Activated CD8-positive, alpha-beta T cell treated with anti-CD3 and anti-CD28 coated beads for 36 hours (primary cell): ENCODE results near the gene DLGAP1. TPM values are rescaled to one million over a fixed set of nuclear protein-coding genes. Genes with fewer than 3 reads are reported as not detected.

ENCODE experiments used
- ATAC-seq: fragments of 200-7000 bp; cut with Tn5 transposase; one replicate; pipeline ENCODE4 v1.10.0; 2021; ENCODE audit warnings: mild to moderate bottlenecking, moderate library complexity
- CTCF ChIA-PET: fragments of 350-600 bp; sonication (Branson Sonifier 250); formaldehyde crosslinking; loops from one replicate; lab custom pipeline; 2021; ENCODE audit warnings: antibody characterized with exemption; lab: Charles Lee
- POLR2A ChIA-PET: fragments of 350-600 bp; sonication (Branson Sonifier 250); formaldehyde crosslinking; loops from one replicate; lab custom pipeline; 2021; ENCODE audit warnings: antibody characterized with exemption; lab: Charles Lee
- DNase-seq: peaks from one replicate; pipeline ENCODE4 v3.0.0-alpha.2; 2020
- H3K27ac Mint-ChIP-seq: one replicate; pipeline ENCODE4 v1.8.0; 2021; ENCODE audit warnings: mild to moderate bottlenecking, mixed read lengths
- H3K27me3 Mint-ChIP-seq: one replicate; pipeline ENCODE4 v1.8.0; 2021; ENCODE audit warnings: mixed read lengths
- H3K36me3 Mint-ChIP-seq: one replicate; pipeline ENCODE4 v1.8.0; 2021; ENCODE audit warnings: low read depth, mixed read lengths
- H3K4me1 Mint-ChIP-seq: one replicate; pipeline ENCODE4 v1.8.0; 2021; ENCODE audit warnings: low read depth, mixed read lengths
- H3K4me3 Mint-ChIP-seq: one replicate; pipeline ENCODE4 v1.8.0; 2021; ENCODE audit warnings: mild to moderate bottlenecking, moderate library complexity, mixed read lengths
- H3K9me3 Mint-ChIP-seq: one replicate; pipeline ENCODE4 v1.8.0; 2021; ENCODE audit warnings: mixed read lengths
- intact Hi-C: fragments of 100-400 bp; cut with micrococcal nuclease; formaldehyde crosslinking; loops from one replicate; pipeline ENCODE4 v1.10.0; 2022
- total RNA-seq, 2 experiments: library from RNA; stranded (reverse); gene quantifications; one replicate each; pipeline ENCODE4 v1.2.3, GENCODE V29; 2021
- TF ChIP-seq, protein P1 (sequence below): fragments of 200-600 bp; IDR thresholded peaks from one replicate; pipeline ENCODE4 v1.8.0; 2022; ENCODE audit warnings: antibody characterized with exemption, mild to moderate bottlenecking

Gene DLGAP1
- total RNA-seq, 2 experiments from 2014 or later, result not detected

DNA sequence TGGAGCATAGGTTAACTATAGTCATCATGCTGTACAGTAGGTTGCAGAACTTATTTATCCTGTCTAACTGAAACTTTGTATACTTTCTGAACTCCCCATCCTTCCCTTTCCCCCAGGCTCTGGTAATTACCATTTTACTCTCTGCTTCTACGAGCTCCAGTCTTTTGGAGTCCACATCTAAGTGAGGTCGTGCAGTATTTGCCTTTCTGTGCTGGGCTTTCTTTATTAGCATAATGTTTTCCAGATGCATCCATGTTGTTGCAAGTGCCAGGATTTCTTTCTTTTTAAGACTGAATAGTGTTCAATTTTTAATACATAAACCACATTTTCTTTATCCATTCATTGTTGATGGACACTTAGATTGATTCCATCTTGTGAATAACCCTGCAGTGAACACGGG is 541.0 kb downstream of the DLGAP1 start:
- ChIA-PET CTCF (interaction anchor here (1.3 kb wide), 1 partner anchor 8 kb away, joined by 3 read pairs; no protein-coding TSS in a partner anchor), POLR2A (no interaction called here)
- H3K9me3 Mint-ChIP-seq, result no peaks in the 10 kb centered on the region
- no peak for ATAC-seq
- intact Hi-C loops, result no loop called here
- DNase-seq, result no peak
- H3K27ac Mint-ChIP-seq, result no peak overlapping the region
- TF ChIP-seq, protein P1, sequence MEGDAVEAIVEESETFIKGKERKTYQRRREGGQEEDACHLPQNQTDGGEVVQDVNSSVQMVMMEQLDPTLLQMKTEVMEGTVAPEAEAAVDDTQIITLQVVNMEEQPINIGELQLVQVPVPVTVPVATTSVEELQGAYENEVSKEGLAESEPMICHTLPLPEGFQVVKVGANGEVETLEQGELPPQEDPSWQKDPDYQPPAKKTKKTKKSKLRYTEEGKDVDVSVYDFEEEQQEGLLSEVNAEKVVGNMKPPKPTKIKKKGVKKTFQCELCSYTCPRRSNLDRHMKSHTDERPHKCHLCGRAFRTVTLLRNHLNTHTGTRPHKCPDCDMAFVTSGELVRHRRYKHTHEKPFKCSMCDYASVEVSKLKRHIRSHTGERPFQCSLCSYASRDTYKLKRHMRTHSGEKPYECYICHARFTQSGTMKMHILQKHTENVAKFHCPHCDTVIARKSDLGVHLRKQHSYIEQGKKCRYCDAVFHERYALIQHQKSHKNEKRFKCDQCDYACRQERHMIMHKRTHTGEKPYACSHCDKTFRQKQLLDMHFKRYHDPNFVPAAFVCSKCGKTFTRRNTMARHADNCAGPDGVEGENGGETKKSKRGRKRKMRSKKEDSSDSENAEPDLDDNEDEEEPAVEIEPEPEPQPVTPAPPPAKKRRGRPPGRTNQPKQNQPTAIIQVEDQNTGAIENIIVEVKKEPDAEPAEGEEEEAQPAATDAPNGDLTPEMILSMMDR, result no peak
- no peak overlapping the region for H3K4me3 Mint-ChIP-seq
- H3K4me1 Mint-ChIP-seq, result no peaks in the 10 kb centered on the region
- H3K27me3 Mint-ChIP-seq, result peaks cover 3% of the 10 kb centered on the region
- no peaks in the 10 kb centered on the region for H3K36me3 Mint-ChIP-seq

DNA sequence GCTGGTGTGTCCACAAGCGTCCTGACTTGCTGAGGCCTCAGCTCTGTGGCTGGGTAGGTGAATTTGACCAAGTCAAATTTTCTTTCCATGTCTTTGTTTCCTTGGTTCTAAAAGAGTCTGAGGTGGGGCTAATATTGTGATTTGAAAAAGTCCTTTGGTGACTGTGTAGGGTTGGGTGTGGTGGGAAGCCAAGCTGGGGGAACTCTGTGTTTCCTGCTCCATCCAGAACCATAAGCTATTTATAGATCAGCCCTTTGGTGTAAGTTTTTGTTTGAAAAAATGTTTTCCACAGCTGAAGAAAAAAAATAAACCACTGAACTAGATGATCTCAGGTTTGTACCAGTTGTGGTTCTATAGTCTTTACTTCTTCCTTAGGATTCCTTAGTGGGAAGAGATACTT is 542.4 kb downstream of the DLGAP1 start:
- no peak overlapping the region for H3K4me3 Mint-ChIP-seq
- no peaks in the 10 kb centered on the region for H3K36me3 Mint-ChIP-seq
- H3K27me3 Mint-ChIP-seq, result no peaks in the 10 kb centered on the region
- H3K27ac Mint-ChIP-seq, result no peak overlapping the region
- no peaks in the 10 kb centered on the region for H3K4me1 Mint-ChIP-seq
- no peak for DNase-seq
- CTCF ChIA-PET, result no interaction called here
- no peak for ATAC-seq
- TF ChIP-seq, protein P1, result no peak
- POLR2A ChIA-PET, result no interaction called here
- intact Hi-C loops, result no loop called here
- H3K9me3 Mint-ChIP-seq, result no peaks in the 10 kb centered on the region

DNA sequence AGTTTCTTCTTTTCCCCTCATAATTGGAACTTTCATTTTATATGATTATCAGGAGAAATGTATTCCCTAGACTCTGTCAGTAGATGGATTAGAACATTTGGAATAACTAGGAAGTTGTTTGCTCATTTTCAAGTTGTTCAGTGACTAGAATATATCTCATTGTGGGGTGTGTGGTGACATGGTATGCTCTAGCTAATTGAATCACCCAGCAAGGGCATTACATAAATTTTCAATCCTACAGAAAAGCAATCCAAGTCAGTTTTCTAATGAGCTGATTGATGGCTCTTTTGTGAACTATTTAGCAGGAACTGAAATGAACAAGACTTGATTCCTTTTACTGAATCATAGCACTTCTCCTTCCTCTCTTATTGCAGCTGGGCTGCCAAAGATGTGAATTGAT is 543.7 kb downstream of the DLGAP1 start:
- intact Hi-C loops, result no loop called here
- H3K27ac Mint-ChIP-seq, result no peak overlapping the region
- H3K27me3 Mint-ChIP-seq, result peaks cover 2% of the 10 kb centered on the region
- ATAC-seq, result no peak
- H3K36me3 Mint-ChIP-seq, result no peaks in the 10 kb centered on the region
- no peaks in the 10 kb centered on the region for H3K4me1 Mint-ChIP-seq
- no peaks in the 10 kb centered on the region for H3K9me3 Mint-ChIP-seq
- DNase-seq, result no peak
- CTCF ChIA-PET, result no interaction called here
- TF ChIP-seq, protein P1, result no peak
- POLR2A ChIA-PET, result no interaction called here
- H3K4me3 Mint-ChIP-seq, result no peak overlapping the region

DNA sequence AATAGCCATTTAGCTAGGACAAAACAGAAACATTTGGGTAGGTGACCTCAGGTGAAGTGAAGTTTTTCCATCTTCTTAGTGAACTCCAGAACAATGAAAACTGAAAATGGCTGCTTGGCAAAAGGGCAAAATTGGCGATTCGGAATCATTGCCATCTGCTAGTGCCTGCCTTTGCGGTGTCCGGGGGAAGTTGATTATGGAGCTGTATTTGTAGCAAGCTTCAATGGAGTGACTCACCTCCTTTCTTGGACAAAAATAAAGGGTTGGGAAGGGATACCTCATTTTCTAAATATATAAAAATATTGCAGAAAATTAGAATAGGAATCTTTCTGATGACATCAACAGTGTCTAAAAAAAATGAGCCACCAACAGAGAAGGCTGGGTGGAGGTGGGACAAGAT is 544.6 kb downstream of the DLGAP1 start:
- ChIA-PET CTCF (interaction anchor here (0.7 kb wide), 1 partner anchor 139 kb away, joined by 3 read pairs; no protein-coding TSS in a partner anchor), POLR2A (no interaction called here)
- Mint-ChIP-seq H3K27me3 (peaks cover 2% of the 10 kb centered on the region), H3K4me1 (no peaks in the 10 kb centered on the region), H3K4me3 (no peak overlapping the region), H3K9me3 (no peaks in the 10 kb centered on the region), H3K27ac (no peak overlapping the region), H3K36me3 (no peaks in the 10 kb centered on the region)
- TF ChIP-seq, protein P1, result no peak
- DNase-seq (no peak), ATAC-seq (no peak)
- intact Hi-C loops, result no loop called here

DNA sequence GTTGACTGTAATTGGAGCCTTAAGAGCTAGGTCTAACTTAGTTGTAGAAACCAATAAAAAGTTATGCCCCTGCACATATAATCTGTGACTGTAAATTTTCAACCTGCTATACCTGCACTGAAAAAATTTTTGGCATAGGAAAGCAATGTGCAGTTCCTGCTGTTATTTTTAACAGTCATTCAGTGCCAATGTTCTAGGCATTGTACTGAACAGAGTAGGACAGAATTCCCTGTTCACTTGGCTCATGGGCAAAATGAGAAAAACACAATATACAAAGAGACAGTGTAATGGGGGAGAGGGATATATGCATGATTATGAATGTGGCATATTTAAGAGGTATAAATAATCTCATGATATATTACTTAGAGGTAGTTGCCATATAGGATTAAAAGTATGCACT is 547.2 kb downstream of the DLGAP1 start:
- ATAC-seq (no peak), DNase-seq (no peak)
- TF ChIP-seq, protein P1, result no peak
- ChIA-PET CTCF (no interaction called here), POLR2A (no interaction called here)
- intact Hi-C loops, result no loop called here
- Mint-ChIP-seq H3K4me1 (no peaks in the 10 kb centered on the region), H3K9me3 (no peaks in the 10 kb centered on the region), H3K27me3 (peaks cover 2% of the 10 kb centered on the region), H3K36me3 (no peaks in the 10 kb centered on the region), H3K27ac (no peak overlapping the region), H3K4me3 (no peak overlapping the region)
